Endometrial microvascular endothelial cells (primary cell): ENCODE results near the gene CYP2W1. TPM values are rescaled to one million over a fixed set of nuclear protein-coding genes. Genes with fewer than 3 reads are reported as not detected.

Experiments
- in situ Hi-C: cut with HindIII; loops from 2 replicates; pipeline ENCODE4 v1.10.0; 2017; ENCODE audit warnings: low sequenced_read_pairs, low pct_unique_long_range_greater_than_20kb; ENCODE audit errors: inconsistent ontology term
- total RNA-seq: library from RNA; depleted of rRNA; stranded (reverse); fragments of >200 nt; gene quantifications from one replicate; pipeline ENCODE4 v1.2.3, GENCODE V29; 2015; ENCODE audit errors: inconsistent ontology term

The CYP2W1 gene
- total RNA-seq, 1 donor from 2014 or later: not detected

GRCh38 chr7:1005303-1005702 lies 22.3 kb downstream of the CYP2W1 start:
- in situ Hi-C loops: no loop called here

DNA sequence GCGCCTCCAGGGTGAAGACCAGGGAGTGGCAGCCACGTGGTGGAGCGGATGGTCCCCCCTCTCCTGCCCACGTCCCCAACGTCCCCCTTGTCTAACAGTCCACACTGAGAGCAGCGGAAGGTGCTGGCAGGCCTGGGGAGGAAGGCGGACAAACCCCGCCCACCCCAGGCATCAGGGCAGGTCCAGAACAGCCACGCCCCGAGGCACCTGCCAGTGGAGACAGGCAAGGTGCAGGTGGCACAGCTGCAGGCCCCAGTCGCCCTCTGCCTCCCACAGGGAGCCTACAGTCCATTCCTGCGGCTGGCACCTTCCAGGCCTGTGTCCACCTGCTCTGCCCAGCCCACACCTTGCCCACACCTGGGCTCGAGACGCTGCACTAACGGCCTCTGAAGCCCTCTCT lies 24.9 kb downstream of the CYP2W1 start:
- in situ Hi-C loops: no loop called here

DNA sequence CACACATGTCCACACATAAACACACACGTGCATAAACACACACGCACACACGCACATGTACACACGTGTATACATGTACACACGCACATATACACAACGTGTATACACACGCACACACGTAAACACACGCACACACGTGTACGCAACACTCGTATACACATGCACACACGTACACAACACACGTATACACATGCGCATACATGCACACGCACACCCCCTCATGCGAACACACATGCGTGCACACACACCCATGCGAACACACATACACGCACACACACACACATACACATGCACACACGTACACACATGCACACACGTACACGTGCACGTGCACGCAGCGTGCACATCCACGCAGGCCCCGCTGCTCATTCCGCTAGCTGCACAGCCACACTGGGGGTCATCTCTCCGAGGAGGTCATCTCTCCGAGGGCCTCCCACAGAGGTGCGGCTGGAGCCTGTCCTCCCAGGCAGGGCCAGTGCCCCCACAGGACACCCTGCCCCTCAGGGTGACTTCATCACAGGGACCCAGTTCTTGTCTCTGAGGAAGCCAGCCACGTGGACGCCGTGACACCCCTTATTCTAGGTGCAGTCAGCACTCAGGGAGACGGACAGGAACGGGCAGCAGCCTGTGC lies 25.9 kb downstream of the CYP2W1 start:
- in situ Hi-C loops: no loop called here

DNA sequence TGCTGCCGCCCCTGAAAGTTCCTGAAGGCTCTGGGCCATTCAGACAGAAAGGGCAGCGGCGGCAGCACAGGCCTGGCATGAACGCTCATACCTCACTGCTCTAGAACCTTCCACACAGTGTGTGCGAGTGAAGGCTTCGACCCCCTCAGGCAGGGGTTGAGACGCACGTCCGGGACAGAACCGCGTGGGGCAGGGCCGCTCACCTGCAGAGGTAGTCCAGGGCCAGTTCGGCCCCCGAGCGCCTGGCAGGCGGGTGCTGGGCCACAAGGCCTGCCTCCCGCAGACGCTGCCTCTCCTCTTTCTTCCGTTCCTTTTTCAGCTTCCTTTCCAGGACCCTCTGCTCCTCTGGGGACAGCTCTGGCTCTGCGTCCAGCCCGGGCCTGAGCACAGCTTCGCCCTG lies 26.8 kb downstream of the CYP2W1 start:
- in situ Hi-C loops: no loop called here

- in situ Hi-C loops: no loop called here
Observed at GRCh38 chr7:1010226-1010625, 27.2 kb downstream of the CYP2W1 start.

- in situ Hi-C loops: no loop called here
Observed at GRCh38 chr7:1011297-1012003, 28.5 kb downstream of the CYP2W1 start.

- in situ Hi-C loops: no loop called here
Observed at GRCh38 chr7:1012004-1012715, 29.2 kb downstream of the CYP2W1 start.

- in situ Hi-C loops: no loop called here
Observed at GRCh38 chr7:1012716-1013095, 29.7 kb downstream of the CYP2W1 start.

- in situ Hi-C loops: no loop called here
Observed at GRCh38 chr7:1013581-1013980, 30.6 kb downstream of the CYP2W1 start.

GRCh38 chr7:1014681-1015080 lies 31.7 kb downstream of the CYP2W1 start:
- in situ Hi-C loops: no loop called here

GRCh38 chr7:1015196-1016121 lies 32.5 kb downstream of the CYP2W1 start:
- in situ Hi-C loops: no loop called here

DNA sequence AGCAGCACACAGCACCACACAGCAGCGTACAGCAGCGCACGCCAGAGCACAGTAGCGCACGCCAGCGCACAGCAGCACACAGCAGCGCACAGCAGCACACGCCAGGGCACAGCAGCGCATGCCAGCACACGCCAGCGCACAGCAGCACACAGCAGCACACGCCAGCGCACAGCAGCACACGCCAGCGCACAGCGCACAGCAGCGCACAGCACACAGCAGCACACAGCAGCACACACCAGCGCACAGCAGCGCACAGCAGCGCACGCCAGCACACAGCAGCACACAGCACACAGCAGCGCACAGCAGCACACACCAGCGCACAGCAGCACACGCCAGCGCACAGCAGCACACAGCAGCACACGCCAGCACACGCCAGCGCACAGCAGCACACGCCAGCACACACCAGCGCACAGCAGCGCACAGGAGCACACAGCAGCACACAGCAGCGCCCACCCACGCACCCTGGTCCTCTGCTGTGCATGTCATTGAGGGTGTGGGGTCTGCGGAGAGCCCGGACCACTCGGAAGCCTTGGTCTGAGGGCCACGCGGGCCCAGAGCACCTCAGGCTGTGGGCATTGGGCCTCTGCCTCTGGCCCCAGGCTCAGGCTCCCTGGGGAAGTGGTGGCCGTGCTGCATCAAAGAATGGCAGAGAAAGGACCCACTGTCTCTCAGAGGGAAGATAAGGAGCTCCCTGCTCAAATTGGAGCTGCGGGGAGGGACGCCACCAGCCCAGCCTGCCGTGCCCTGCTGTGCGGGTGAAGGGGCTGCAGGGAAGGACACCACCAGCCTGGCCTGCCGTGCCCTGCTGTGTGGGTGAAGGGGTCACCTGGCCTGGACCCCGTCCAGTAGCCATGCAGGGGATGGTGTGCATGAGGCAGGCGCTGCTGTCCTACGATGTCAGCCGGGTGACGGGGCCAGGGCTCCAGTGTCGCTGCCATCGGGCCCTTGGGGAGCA lies 33.9 kb downstream of the CYP2W1 start:
- in situ Hi-C loops: no loop called here

DNA sequence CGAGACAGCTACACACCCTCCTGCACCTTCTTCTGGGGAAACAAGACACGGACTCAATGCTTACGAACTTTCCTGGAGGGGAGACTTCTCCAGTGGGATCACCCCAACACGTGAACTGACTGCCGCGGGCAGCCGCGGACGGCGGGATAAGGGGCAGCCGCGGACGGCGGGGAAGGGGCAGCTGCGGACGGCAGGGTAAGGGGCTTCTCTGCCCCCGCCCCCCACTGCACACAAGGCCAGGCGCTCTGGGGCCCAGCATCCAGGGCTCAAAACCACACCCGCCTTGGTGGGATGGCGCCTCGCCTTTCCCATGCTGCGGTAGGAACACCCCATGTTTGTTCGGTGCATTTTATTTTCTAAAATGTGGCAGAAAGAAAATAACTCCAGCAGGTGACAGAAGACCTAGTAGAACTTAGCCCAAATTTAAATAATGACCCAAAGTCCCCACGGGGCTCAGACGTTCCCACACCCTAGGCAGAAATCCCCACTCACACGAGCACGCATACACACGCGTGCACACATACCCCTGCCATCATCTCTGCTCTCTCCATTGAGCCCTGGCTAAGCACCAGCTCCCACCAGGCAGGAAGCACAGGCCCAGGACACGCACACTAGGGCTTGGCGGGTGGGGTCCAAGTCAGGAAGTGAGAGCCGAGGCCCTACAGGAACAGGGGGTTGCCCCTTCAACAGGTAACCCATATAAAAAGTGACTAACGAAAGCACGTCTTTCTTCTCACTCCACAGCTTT lies 34.8 kb downstream of the CYP2W1 start:
- in situ Hi-C loops: no loop called here

GRCh38 chr7:1018334-1018695 lies 35.3 kb downstream of the CYP2W1 start:
- in situ Hi-C loops: no loop called here

DNA sequence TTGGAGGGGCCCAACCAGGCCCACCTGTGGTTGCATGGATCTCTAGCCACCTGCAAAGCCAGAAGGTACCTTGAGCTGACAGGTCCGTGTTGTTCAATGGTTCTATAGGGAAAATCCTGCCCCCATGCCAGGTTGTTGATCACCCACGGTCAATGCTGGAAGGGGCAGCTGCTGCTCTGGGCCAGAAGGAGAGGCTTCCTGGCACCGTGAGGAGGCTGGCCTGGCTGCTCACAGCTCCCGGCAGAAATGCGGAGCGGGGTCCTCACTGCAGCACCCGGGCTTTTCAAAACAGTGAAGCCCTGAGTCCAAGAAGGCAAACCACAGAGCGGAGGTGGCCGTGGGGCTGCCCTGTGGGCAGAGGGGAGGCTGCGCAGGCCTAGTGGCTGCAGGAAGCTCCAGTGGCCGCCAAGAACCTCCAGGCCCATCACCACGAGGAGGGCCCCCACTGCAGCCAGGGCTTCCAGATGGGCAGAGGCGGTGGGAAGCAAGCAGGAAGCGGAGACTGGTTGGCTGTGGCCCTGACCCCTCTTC lies 36.3 kb downstream of the CYP2W1 start:
- in situ Hi-C loops: no loop called here

GRCh38 chr7:1019789-1020610 lies 37.0 kb downstream of the CYP2W1 start:
- in situ Hi-C loops: no loop called here

DNA sequence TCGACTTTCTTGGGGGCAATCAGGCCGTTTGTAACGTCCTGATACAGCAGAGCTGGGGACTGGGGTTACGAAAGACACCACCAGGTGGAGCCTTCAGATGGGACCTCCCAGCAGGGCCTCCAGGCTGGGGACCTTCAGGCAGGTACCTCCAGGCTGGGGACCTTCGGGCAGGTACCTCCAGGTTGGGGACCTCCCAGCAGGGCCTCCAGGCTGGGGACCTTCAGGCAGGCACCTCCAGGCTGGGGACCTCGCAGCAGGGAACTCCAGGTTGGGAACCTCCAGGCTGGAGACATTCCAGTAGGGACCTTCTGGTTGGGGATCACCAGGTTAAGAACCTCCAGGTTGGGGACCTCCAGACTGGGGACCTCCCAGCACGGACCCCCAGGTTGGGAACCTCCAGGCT lies 37.9 kb downstream of the CYP2W1 start:
- in situ Hi-C loops: no loop called here
